ENCODE results near the gene FHL3.

The FHL3 gene

DNA sequence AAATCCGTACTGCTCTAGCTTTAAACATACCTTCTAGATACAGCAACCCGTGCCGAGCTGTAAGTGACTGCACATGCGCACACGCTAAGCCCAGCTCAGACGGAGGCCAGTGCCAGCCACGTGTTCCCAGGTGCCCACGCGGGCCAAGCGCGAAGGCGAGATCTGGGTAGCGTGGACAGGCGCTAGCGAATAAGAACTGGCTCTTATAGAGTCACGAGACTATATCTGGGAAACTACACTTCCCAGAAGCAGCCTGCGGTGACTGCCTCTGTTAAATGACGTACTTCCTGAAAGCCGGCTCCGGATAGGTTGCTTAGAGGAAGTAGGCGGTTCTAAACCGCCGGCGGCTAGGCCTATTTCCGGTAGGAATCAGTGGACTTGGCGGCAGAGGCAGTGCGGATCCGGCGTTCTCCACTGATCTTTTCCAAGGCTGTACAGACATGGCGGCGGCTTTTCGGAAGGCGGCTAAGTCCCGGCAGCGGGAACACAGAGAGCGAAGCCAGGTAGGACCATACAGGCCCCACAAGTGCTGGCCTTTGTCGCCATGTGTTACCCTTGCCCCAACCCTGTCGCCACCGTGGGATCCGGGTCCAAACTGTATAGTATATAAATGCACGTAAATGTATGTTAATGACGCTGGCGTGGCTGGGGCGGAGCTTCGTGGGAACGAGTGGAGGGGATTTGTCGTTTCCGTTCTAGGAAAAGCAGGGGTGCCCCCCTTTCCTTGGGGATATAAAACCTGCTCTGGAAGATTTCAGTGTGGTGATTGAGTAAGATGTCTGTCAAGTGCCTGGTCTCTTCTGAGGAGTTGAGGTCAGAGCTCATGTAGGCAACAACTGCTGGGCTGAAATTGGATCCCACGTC, 7.3 kb upstream of the FHL3 start, which contains the start of gene UTP11:
UTP11 (plus strand) TSS at position 372 of the 864 bp plus-strand sequence; CDS start at position 441, 69 bp downstream.
- peak; percentile 93 for DNase-seq

DNA sequence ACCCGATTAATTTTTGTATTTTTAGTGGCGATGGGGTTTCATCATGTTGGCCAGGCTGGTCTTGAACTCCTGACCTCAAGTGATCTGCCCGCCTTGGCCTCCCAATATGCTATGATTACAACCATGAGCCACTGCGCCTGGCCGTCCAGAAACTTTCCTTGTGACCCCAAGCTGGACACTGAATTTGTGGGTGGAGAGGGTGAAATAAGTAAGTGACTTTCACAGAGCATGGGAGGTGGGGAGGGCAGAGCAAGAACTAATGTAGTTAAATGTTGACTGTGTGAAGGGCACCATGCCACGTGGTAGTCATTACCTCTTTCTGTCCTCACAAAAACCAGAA, 4.5 kb upstream of the FHL3 start:
- no peak for DNase-seq

DNA sequence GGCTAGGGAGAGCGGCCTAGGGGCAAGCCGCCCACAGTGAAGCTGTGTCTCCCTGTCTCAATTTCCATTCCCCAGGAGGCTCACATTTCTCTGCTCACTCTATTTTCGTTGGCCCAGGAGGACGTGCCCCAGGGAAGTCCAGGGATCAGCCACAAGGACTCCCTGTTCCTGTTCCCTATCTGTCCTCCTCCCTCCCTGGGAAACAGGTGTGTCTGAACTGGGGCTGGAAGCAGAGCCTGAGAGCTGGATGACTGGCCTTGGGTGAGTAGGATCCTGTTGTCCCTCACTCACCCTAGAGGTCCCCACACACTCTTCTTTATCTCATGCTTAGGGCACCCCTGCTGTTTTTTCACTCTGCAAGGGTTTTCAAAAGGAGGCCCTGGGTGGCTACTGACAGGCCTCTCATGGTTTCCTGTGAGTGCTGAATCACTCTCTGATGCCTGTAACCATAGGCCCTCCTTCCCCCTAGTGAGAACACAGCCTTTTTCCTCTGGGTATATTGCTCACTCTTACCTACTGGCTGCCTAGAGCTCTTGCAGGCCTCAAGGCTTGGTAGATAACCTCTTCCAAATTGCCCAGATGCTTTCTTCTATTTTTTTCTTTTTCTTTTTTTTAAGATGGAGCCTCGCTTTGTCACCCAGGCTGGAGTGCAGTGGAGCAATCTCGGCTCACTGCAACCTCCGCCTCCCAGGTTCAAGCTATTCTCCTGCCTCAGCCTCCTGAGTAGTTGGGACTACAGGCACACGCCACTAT, 4.0 kb upstream of the FHL3 start:
- DNase-seq, result no peak

GRCh38 chr1:38006008-38006828, 904 bp upstream of the FHL3 start:
- DNase-seq, result no peak

GRCh38 chr1:38004284-38005108, 818 bp downstream of the FHL3 start:
- no peak for DNase-seq

- no peak for DNase-seq
Observed at GRCh38 chr1:38003261-38004250, 1.8 kb downstream of the FHL3 start.

- DNase-seq, result no peak
Observed at GRCh38 chr1:38000529-38001455, 4.5 kb downstream of the FHL3 start.

DNA sequence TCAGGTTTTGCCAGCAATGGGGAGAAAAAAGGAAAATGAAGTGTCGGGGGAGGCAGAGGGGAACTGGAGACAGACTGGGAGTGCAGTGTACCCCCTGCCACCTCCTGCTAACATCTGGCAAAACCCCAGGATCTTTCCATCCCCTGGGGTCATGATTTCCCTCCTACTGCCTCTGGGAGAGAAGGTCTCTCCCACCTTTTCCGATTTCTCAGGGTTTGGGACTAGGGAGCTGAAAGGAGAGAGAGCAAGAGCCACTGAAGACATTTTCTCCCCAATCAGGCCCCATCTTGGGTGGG, 5.1 kb downstream of the FHL3 start:
- no peak for DNase-seq

GRCh38 chr1:37999430-38000232, 5.7 kb downstream of the FHL3 start:
- no peak for DNase-seq

DNA sequence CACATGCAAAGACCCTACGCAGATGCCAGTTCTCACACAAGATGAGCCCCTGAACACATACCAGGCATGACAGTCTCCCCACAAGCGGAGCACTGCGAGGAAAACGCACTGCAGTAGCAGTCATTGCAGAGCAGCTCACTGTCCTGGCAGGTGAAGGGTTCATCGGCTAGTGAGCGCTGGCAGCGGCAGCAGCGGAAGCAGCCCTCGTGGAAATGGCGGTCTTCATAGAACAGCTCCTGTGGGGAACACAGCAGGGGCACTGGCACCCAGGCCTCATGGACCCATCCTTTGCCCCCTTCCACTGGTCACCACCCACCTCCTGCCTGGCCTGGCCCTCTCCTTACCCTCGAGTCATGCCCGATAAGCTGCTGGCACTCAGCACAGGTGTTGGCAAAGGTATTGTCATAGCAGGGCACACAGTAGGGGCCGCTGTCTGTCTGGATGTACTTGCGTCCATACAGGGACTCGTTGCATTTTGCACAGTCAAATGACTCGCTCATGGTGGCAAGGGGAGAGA, 6.3 kb downstream of the FHL3 start:
- no peak for DNase-seq

DNA sequence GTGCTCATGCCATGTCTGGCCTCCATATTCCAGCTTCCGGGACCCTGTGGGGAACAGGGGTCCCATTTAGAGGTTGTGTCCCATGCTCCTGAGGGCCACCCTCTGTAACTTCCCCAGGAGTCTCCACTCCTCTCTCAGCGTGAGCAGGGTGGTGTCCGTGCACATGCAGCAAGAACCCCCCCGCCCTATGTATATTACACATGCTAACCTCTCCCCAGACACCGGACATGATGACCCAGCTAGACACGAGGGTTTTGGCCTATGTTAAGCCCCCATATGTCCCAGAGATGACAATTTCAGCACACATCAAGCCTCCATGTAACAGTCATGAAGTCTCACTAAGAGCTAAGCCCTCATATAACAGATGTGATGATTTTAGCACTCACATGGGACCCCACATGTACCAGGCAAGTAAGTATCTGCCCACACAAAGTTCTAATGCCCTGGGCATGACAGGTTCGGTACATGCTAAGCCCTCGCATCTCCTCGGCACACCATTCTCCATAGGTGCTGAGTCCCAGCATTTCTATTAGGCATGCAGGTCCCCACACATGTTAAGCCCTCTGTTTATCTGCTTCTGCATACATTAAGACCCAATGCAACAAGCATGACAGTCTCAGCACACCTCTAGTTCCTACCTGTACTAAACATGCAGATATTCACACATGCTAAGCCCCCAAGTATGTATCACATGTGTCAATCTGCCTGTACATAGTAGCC, 7.1 kb downstream of the FHL3 start:
- DNase-seq, result no peak

- DNase-seq, result no peak
Observed at GRCh38 chr1:37997256-37998088, 7.8 kb downstream of the FHL3 start.

- DNase-seq, result no peak
Observed at GRCh38 chr1:37995751-37996345, 9.5 kb downstream of the FHL3 start.

DNA sequence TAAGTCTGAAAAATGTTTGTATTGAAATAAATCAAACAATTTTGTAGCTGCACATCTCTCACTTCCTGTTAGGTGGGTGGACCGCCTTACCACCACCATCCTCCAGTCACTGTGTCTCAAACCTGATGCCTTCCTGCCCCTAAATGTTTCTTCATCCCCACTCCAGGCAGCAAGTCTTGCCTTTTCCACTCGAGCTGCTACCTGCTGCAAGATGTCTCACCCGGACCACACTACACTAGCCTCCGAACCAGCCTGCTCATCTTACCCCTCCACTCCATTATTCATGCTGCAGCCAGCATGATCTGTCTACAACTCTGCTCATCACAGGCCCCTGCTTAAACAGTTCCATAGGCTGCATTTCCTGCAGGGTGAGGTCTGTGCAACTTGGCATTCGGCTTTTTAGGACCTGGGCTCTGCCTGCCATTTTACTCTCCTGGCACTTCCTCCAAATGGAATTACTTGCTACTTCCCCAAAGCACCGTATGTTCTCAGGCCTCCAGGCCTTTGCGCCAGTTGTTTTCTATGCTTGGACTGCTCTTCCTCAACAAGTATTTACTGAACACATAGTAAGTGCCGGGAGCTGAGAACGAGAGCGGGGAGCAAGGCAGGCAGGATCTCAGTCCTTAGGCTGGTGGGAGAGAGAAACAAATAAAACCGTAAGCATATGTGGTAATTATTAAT, 10.3 kb downstream of the FHL3 start:
- no peak for DNase-seq

DNA sequence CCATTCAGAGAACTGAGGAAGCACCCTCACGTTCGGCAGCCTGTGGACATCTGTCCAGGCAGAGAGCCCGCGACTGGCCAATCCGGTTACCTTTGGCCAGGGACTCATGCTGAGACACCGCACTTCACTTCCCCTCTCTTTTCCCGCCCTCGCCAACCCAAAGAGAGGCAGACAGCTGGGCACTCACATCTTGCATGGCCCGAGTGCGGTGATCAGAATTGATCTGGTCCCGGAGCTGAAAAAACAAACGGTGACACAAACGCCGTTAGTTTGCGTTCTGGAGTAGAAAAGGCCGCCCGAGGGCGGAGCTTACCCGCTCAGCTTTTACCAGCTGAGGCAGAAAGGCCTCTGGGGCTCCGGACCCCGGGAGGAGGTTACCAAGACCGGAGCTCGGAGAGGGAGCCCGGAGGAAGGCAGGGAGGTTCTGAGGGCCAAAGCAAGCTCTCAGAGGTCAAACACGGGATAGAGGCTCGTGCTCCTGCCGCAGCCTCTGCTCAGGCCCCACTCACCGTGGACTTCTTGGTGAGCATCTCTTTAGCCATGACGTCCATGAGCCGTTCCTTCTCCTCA, 15.9 kb downstream of the FHL3 start:
- no peak for DNase-seq

- DNase-seq, result no peak
Observed at GRCh38 chr1:37987679-37988078, 17.6 kb downstream of the FHL3 start.
